ENCODE measurements around the gene ADI1. TPM values are rescaled to one million over a fixed set of nuclear protein-coding genes. Genes with fewer than 3 reads are reported as not detected.

The ADI1 gene
- total RNA-seq, 1 experiment from 2014 or later: 69.2 TPM

DNA sequence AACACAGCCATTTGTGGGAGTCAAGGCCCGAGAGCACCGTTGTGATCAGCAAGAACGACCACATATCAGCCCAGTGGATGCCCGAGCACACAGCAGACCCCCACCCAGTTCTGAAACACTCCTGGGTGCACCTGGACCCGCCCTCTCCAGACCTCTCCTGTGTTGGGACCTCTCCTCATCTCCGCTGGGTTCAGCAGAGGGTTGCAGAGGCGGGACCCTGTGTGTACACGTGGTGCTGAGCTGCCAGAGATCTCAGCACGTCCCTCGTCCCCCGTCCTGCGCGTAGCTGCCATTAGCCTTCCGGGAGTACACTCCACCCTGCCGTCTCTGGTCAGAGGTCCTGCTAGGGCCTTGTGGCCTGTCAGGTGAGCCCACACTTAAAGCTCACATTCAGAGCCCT is 51.7 kb downstream of the ADI1 start:
- H3K27me3 Mint-ChIP-seq (ENCODE audit: insufficient read depth, unreplicated experiment): no peaks in the 10 kb centered on the region
- CTCF ChIA-PET: no interaction called here
- H3K4me3 ChIP-seq (ENCODE audit: low read depth, low read length): no peak overlapping the region

DNA sequence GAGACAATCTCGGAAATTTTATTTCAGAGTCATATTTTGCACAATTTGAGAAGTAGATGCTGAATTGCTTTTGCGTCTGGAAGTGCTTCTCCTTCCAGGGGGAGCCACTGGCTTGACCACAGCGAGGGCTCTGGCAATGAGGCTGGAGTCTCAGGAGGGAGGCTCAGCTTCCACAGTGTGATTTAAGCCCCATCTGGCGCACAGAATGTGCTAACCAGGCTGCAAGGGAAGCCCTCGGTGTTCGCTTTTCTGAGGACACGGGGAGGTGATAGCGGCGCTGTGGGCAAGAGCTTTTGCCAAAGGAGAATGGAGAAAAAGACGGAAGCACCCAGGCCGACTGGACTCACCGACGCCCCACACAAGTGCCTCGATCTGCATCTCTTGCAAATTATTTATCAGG is 52.4 kb downstream of the ADI1 start:
- no TSS peak for BruUV-seq (replicated peaks)
- H3K27me3 Mint-ChIP-seq (ENCODE audit: insufficient read depth, unreplicated experiment): no peaks in the 10 kb centered on the region
- intact Hi-C loops (cut with micrococcal nuclease; ENCODE audit: unreplicated experiment): loop anchor here (5.0 kb wide), 1 partner anchor 185 kb away; no protein-coding TSS in a partner anchor
- TF ChIP-seq, protein P1, sequence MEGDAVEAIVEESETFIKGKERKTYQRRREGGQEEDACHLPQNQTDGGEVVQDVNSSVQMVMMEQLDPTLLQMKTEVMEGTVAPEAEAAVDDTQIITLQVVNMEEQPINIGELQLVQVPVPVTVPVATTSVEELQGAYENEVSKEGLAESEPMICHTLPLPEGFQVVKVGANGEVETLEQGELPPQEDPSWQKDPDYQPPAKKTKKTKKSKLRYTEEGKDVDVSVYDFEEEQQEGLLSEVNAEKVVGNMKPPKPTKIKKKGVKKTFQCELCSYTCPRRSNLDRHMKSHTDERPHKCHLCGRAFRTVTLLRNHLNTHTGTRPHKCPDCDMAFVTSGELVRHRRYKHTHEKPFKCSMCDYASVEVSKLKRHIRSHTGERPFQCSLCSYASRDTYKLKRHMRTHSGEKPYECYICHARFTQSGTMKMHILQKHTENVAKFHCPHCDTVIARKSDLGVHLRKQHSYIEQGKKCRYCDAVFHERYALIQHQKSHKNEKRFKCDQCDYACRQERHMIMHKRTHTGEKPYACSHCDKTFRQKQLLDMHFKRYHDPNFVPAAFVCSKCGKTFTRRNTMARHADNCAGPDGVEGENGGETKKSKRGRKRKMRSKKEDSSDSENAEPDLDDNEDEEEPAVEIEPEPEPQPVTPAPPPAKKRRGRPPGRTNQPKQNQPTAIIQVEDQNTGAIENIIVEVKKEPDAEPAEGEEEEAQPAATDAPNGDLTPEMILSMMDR (IDR thresholded peaks at IDR 0.05; ENCODE audit: insufficient read depth in 1 of 2, low read depth in 1 of 2, low read length in 1 of 2, severe bottlenecking in 1 of 2, unreplicated experiment in 1 of 2): no peak
- no peaks in the 10 kb centered on the region for H3K9me3 Mint-ChIP-seq (ENCODE audit: unreplicated experiment)
- Histone ChIP-seq H3K9me3 (no peaks in the 10 kb centered on the region), H3K27me3 (replicated peaks; ENCODE audit: control insufficient read depth, insufficient read depth, low read length) (no peaks in the 10 kb centered on the region), H3K4me1 (peaks cover 20% of the 10 kb centered on the region), H3K36me3 (ENCODE audit: control insufficient read depth, insufficient read depth, low read length) (peaks cover 3% of the 10 kb centered on the region), H3K4me3 (ENCODE audit: low read depth, low read length) (no peak overlapping the region)
- H3K4me1 Mint-ChIP-seq (ENCODE audit: low read depth, unreplicated experiment): no peaks in the 10 kb centered on the region
- H3K4me3 Mint-ChIP-seq (ENCODE audit: unreplicated experiment): no peak overlapping the region
- no peak for DNase-seq
- CTCF ChIA-PET: no interaction called here
- POLR2A ChIA-PET: no interaction called here
- H3K27ac Mint-ChIP-seq (ENCODE audit: unreplicated experiment): no peak overlapping the region
- H3K36me3 Mint-ChIP-seq (ENCODE audit: insufficient read depth, unreplicated experiment): peaks cover 15% of the 10 kb centered on the region

More for the DNA sequence above, 51.7 kb downstream of the ADI1 start:
- intact Hi-C loops (cut with micrococcal nuclease; ENCODE audit: unreplicated experiment): loop anchor here (5.0 kb wide), 1 partner anchor 185 kb away; no protein-coding TSS in a partner anchor
- Histone ChIP-seq H3K27me3 (replicated peaks; ENCODE audit: control insufficient read depth, insufficient read depth, low read length) (no peaks in the 10 kb centered on the region), H3K36me3 (ENCODE audit: control insufficient read depth, insufficient read depth, low read length) (peaks cover 3% of the 10 kb centered on the region), H3K4me1 (peaks cover 20% of the 10 kb centered on the region), H3K9me3 (no peaks in the 10 kb centered on the region)
- DNase-seq: no peak
- Mint-ChIP-seq H3K36me3 (ENCODE audit: insufficient read depth, unreplicated experiment) (peaks cover 20% of the 10 kb centered on the region), H3K4me3 (ENCODE audit: unreplicated experiment) (no peak overlapping the region), H3K4me1 (ENCODE audit: low read depth, unreplicated experiment) (no peaks in the 10 kb centered on the region), H3K9me3 (ENCODE audit: unreplicated experiment) (no peaks in the 10 kb centered on the region), H3K27ac (ENCODE audit: unreplicated experiment) (peak overlapping the region; percentile 36)
- no TSS peak for BruUV-seq (replicated peaks)
- TF ChIP-seq, protein P1 (IDR thresholded peaks at IDR 0.05; ENCODE audit: insufficient read depth in 1 of 2, low read depth in 1 of 2, low read length in 1 of 2, severe bottlenecking in 1 of 2, unreplicated experiment in 1 of 2): no peak
- POLR2A ChIA-PET: no interaction called here

DNA sequence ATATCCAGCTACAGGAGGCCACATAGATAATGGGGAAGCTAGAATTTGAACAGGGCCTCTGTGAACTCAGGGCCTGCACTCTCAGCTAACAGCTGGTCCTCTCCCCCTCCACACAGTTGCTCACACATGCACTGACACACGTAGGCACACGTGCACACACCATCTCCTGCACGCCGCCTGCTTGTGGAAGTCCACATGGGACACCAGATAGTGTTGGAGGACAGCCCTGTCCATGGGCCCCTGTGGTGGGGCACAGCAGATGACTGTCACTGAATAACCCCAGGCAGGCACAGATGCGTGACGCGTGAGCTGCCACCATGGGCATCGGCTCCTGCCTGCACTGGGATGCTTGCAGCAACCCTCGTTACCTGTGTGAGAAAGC is 52.9 kb downstream of the ADI1 start:
- Histone ChIP-seq H3K4me3 (ENCODE audit: low read depth, low read length) (no peak overlapping the region), H3K27me3 (replicated peaks; ENCODE audit: control insufficient read depth, insufficient read depth, low read length) (no peaks in the 10 kb centered on the region), H3K9me3 (no peaks in the 10 kb centered on the region), H3K36me3 (ENCODE audit: control insufficient read depth, insufficient read depth, low read length) (peaks cover 3% of the 10 kb centered on the region), H3K4me1 (peaks cover 20% of the 10 kb centered on the region)
- no peak for DNase-seq
- ChIA-PET CTCF (interaction anchor here (0.6 kb wide), 1 partner anchor 458 kb away, joined by 3 read pairs; no protein-coding TSS in a partner anchor), POLR2A (interaction anchor here (1.1 kb wide), 2 partner anchors 12 to 53 kb away, joined by 3 to 6 read pairs; partner anchors contain the start of gene ADI1)
- H3K36me3 Mint-ChIP-seq (ENCODE audit: insufficient read depth, unreplicated experiment): peaks cover 15% of the 10 kb centered on the region
- intact Hi-C loops (cut with micrococcal nuclease; ENCODE audit: unreplicated experiment): loop anchor here (5.0 kb wide), 1 partner anchor 186 kb away; no protein-coding TSS in a partner anchor
- no peaks in the 10 kb centered on the region for H3K4me1 Mint-ChIP-seq (ENCODE audit: low read depth, unreplicated experiment)
- no TSS peak for BruUV-seq (replicated peaks)
- H3K27ac Mint-ChIP-seq (ENCODE audit: unreplicated experiment): peak overlapping the region; percentile 18
- H3K27me3 Mint-ChIP-seq (ENCODE audit: insufficient read depth, unreplicated experiment): no peaks in the 10 kb centered on the region
- TF ChIP-seq, protein P1 (IDR thresholded peaks at IDR 0.05; ENCODE audit: insufficient read depth in 1 of 2, low read depth in 1 of 2, low read length in 1 of 2, severe bottlenecking in 1 of 2, unreplicated experiment in 1 of 2): no peak
- H3K4me3 Mint-ChIP-seq (ENCODE audit: unreplicated experiment): no peak overlapping the region
- no peaks in the 10 kb centered on the region for H3K9me3 Mint-ChIP-seq (ENCODE audit: unreplicated experiment)

All from Caco-2 (cell line).